HG03066 (cell line): ENCODE data around the gene MRPL42.
A peak's percentile ranks its signal among the peaks of the same experiment; 100 is the strongest.
"Not testable (repeated sequence)": the region's sequence is repeated elsewhere in the genome, so short reads cannot be mapped to it uniquely, and the experiment has no call there.

Experiments
- ATAC-seq: cut with Tn5 transposase; IDR thresholded peaks from one replicate; pipeline ENCODE4 v1.9.1; 2021; ENCODE audit warnings: low read depth; ENCODE audit not compliant: unreplicated experiment

The MRPL42 gene

DNA sequence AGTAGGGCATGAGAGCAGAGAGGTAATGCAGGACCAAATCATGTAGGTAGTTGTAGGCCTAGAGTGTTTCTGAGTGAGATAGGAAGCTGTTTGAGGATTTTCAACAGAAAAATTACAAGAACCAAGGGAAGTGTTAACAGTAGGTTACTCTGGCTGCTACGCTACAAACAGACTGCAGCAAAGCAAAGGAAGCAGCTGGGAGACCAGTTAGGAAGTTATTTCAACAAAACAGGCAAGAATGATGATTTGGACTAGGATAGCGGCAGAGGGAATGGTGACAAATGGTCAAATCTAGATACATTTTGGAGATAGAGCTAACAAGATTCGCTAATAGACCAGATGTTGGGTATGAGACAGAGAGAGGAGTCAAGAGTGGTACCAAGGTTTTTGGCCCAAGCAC, 26.8 kb downstream of the MRPL42 start:
- no peak for ATAC-seq

DNA sequence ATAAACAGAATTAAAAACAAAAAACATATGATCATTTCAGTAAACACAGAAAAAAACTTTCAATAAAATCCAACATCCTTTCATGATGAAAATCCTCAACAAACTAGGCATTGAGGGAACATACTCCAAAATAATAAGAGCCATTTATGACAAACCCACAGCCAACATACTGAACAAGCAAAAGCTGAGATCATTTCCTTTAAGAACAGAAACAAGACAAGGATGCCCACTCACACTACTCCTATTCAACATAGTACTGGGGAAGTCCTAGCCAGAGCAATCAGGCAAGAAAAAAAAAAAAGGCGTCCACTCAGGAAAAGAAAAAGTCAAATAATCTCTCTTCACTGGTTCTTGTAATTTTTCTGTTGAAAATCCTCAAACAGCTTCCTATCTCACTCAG, 30.1 kb downstream of the MRPL42 start:
- no peak for ATAC-seq

DNA sequence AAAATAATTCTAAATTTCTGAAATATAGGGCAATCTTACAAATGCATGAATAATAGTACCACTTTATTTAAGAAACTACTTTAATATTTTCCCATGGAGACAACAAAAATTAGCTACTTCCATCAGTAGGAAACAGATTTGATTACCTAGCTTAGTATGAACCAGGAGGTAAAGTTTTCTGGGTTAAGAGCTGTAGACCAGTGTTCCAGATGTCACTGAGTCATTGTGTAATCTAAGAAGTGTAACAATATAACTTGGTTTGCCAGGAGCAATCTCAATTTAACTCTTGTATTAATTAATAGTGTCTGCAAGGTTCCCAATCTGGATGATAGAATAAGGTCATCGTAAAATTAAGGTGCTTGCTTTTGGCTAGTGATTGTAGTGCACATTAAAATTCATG, 31.5 kb downstream of the MRPL42 start:
- not testable (repeated sequence) for ATAC-seq

DNA sequence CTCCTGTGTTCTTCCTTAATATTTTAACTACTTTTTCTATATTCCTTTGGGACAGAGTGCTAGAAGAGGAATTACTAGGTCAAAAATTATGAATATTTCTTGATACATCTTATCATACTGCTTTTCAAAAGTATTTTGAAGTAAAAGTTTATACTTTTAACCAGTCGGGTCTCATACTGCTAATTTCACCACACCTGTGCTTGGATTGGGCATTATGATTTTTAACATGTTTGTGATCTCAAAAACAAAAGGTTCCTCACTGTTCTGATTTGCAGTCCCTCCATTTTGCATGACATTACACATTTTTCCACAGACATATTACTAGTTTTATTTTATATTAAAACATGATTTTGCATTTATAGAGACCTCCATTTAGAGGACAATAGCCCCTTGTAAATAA, 32.9 kb downstream of the MRPL42 start:
- no peak for ATAC-seq

DNA sequence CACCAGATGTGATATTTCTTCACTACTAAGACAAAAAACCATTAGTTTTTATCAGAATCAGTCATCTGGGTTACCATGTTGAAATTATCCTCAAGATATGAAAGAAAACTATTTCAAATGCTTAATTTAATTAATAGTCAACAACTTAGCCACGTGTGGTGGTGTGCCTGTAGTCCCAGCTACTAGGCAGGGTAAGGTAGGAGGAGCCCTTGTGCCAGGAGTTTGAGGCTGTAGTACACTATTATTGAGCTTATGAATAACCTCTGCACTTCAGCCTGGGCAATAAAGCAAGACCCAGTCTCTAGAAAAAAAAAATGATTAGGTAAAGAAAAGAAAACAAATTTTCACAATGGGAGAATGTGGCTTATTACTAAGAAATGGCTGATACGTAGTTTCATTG, 33.4 kb downstream of the MRPL42 start:
- no peak for ATAC-seq

DNA sequence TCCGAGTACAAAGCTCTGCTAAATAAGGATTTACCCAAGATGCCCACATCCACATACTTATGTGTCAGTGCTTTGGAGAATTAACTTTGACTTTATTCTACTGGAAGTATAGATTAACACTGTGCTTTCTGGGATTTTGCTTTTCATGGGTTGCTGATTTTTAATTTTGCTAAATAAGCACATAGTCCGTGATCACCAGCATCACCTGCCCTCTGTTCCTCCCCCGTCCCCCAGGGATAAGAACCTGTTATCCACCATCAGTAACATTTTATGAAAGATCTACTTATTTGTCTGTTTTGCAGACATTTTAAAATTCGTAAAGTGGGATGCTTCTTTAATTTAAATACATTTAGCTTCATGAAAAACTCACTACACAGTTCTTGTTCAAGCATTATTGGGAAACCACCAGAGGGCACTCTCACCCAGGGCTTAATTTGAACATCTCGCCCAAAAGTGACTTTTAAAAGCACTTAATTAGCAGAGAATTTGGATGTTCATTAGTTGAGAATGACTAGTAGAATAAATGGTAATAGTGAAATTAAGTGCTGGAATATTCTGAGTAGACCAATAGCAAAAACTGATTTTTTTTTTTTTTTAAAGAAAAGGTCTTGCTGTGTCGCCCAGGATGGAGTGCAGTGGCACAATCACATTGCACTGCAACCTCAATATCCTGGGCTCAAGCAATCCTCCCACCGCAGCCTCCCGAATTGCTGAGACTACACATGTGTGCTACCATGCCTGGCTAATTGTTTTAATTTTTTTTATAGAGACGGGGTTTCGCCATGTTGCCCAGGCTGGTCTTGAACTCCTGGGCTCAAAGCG, 35.7 kb downstream of the MRPL42 start:
- ATAC-seq = no peak

DNA sequence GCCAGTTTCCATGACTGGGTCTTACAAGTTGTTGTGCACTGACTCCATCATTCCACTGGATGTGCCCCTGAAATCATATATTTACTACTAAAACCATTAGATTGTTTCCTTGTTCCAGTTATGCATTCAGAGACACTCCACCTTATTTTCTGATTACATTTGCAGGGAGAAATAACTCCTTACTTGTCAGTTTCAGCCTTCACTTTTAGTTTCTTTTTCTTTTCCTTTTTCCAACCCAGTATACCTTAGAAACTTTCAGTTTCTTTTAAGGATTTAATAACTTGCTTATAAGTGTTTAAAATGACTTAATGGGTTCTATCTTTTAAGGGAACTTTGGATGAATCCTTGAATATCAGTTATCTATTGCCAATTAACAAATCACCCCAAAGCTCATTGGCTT, 39.9 kb downstream of the MRPL42 start:
- ATAC-seq = no peak

DNA sequence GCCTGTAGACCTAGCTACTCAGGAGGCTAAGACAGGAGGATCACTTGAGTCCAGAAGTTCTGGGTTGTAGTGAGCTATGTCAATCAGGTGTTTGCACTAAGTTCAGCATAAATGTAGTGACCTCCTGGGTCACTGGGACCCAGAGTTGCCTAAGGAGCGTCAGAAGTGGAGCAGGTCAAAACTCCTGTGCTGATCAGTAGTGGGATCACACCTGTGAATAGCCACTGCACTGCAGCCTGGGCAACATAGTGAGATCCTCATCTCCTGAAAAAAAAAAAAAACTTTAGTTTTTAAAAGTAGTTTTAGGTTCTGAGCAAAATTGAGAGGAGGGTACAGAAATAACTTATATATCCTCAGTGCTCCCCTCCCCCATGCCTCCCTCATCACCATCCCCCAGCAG, 42.2 kb downstream of the MRPL42 start:
- no peak for ATAC-seq

DNA sequence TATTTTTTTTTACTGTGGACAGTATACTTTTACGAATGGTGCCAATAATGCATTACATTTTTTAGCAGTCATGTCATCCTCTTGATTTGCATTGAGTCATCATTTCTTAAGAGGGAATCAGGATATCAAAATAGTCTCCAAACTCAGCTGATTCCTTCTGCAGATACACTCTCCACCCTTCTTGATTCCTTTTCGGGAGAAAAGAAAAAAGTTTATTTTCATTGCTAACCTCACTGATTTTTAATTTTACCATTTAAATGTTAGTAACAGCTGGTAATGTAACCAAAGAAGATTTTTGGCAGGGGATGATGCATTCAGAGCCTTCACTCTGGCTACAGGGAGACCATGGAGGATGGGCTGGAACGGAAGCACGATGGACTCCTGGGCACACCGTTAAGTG, 47.5 kb downstream of the MRPL42 start:
- no peak for ATAC-seq

DNA sequence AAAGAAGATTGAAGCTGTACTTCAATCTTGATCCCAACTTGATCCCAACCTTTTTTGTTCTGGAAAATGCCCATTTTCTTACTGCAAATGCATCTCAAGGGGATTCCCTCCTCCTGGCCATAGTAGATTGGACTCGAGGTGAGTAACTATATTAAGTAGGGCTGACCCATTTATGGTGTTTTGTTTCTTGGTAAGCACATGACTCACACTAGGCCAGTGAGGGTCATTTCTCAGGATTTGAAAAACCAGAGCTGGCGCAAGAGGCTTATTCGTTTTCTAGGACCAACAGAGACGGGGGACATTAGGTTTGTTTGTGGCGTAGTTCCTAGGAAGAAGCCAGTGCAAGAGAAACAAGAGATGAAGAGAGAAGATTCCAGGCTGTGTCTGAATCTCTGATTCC, 51.4 kb downstream of the MRPL42 start:
- no peak for ATAC-seq

DNA sequence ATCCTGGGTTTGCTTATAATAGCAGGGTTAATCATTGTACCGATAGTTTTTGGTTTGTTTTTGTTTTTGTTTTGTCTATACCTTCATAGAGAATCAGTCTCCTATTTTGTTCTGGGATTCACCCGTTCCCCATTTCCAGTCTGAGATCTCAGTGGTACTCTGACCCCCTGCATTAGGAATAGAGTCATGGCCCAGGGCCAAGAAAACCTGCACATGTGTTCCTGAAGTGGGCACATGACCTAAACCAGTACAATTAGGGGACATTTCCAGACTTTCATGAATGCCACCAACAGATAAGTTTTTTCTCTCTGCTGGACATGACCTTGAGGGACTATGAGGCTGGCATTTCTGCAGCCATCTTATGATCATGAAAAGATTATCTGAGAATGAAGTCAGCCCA, 52.5 kb downstream of the MRPL42 start:
- no peak for ATAC-seq

DNA sequence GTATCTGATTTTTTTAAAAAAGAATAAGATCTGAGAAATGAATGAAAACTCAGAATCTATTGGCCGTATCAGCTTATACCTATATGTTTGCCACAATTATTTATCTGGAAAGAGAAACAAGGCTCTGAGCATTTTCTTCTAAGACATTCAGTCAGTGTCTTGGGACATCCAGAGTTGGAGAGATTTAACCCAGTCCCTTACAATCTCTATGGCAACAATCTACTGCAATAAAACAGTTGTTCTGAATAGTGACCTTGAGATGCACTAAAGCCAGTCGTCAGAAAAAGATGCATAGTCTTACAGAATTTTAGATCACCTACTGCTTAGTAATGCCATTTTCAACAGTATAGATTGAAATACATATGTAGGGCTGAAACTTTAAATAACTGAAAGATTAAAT, 53.1 kb downstream of the MRPL42 start:
- no peak for ATAC-seq

DNA sequence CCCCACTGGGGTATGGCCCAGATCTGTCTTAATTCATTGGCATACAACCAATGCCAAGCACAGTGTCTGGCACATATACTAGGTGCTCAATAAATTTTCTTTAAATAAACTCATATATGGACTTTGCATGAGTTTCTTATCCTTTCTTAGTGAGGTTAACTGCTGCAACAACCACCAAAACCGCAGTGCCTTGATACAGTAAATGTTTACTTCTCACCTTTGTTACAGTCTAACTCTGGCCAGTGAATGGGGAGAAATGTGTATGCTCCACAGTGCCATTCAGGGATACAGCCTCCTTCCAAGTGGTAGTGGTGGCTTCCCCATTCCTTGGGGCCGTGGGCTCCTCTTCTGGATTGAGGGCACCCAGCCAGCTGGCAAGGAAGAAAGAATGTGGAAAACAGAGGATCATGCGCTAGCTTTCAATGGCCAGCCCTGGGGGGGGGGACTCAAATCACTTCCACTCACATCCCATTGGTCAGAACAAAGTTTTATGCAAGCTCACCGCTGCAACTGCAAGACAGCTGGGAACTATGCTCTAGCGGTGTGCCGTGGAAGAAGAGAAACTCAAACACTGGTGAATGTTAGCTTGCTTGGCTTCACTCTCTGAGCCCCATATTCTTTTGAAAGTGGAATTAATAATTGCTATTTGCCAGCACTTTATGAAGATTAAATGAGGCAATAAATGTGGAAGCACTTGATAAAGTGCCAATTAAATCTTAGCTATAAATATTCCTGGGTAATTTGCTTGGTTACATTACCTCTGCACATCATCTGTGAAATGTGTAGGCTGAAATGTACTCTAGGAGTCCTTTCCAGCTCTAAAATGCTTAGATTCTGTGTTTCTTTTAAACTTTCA, 54.1 kb downstream of the MRPL42 start:
- no peak for ATAC-seq

DNA sequence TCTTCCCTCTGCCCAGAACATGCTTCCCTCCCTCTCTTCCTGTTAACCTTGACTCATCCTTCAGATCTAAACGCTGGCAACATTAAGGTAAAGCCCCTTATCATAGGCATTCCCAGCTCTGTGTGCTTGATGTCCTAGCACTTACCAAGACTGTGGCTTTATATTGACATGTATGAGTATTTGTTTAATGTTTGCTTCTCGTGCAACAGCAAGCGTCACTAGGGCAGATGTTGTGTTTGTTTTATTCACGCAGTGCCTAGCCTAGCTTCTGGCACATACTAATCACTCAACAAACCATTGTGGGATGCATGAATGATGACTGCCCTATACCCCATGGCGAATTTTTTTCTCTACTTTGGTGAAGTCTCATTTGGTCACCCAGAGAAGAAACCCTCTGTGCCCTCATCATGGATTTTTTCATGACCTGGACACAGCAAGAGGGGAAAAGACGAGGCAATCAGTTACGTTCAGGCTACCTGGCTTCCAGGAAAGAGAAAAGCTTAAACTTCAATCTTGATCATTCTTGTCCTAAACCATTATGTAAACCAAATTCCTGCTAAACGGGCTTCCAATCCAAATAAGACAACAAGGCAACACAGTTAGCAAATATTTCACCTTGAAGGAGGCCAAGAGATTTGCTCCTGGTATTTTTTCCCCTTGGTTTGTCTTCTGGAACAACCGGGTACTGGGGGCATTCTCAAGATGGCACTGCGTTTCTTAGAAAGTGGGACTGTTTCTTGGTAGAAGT, 57.2 kb downstream of the MRPL42 start:
- no peak for ATAC-seq

DNA sequence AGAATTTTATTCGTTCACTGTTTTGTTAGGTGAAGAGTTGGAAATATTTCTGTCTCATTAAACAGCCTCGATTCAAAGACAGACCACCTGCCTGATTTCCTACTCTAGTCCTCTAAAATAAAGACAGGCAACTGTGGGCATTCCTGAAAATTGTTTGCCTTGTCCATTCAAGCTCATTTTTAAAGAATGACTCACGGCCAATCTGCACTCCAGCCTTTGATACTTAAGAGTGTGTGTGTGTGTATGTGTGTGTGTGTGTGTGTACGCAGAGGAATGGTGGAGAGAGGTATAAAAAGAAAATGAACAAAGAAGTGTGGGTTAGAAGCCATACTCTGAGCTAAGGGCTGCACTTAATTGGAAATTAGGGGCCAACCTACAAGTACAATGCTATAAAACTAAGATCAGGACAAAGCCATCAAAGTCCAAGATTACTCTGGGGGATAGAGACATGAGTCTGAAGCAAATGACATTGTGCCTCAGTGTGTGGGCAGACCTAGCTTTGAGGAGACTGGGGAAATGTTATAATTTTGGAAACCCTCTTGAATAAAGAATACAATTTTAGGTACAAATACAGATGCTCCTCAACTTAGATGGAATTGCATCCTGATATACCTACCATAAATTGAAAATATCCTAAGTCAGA, 59.6 kb downstream of the MRPL42 start:
- no peak for ATAC-seq

DNA sequence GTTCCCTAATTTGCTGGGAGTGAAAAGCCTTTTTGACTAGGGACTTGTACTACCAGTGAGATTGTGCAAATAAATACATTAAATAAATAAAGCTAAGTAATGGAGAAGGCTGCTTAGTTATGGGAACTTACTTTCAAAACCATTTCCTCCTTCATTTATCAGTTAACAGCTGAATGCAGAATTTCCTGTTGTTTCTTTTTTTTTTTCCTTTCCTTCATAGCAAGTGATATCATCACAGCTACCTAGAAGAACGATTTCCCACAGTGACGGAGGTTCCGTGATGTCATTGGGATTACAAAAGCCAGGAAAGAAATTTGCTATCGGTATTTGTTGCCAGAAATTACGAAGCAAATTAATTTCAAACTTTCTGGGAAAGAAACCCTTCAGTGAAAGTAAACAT, 63.0 kb downstream of the MRPL42 start:
- ATAC-seq = no peak

DNA sequence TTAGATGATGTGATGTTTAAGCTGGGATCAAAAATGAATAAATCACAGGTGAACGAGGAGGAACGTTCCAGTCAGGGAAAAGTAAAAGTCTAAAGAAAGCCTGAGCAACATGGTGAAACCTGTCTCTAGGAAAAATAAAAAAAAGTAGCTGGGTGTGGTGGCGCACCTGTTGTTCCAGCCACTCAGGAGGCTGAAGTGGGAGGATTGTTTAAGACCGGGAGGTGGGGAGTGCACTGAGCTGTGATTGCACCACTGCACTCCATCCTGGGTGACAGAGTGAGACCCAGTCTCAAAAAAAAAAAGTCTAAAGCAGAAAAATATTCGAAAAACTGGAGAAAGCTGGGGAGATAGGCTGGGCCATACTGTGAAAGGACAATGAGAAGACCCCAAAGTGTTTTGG, 66.0 kb downstream of the MRPL42 start:
- ATAC-seq = no peak

DNA sequence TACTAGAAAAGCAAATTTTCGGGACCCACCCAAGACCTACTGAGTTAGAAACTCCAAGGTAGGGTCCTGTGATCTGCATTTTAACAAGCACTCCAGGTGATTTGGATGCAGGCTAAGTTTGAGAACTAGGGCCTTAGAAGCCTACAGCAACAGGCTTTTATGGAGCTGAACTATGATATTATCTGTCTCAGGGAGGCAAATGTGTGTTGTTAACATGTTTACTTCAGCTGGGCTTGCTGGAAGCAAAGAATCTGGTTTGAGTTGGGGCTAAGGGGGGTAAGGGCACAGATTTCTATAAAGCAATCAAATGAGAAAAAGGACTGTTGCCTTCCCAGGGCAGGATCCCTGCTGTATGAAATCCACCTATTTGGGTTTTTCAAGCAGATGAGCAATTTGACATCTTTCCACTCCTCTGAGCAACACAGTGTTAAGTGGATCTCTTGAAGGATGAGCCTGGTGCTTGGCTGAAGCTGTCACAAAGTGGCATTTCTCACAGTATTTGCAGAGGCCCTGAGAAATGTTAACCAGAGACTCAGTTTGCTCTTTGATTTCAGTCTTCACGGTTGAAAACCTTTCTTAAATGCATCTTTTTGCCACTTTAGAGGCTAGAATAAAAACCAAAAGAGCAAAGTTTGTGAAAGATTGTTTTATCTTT, 68.9 kb downstream of the MRPL42 start:
- peak; percentile 34 for ATAC-seq

DNA sequence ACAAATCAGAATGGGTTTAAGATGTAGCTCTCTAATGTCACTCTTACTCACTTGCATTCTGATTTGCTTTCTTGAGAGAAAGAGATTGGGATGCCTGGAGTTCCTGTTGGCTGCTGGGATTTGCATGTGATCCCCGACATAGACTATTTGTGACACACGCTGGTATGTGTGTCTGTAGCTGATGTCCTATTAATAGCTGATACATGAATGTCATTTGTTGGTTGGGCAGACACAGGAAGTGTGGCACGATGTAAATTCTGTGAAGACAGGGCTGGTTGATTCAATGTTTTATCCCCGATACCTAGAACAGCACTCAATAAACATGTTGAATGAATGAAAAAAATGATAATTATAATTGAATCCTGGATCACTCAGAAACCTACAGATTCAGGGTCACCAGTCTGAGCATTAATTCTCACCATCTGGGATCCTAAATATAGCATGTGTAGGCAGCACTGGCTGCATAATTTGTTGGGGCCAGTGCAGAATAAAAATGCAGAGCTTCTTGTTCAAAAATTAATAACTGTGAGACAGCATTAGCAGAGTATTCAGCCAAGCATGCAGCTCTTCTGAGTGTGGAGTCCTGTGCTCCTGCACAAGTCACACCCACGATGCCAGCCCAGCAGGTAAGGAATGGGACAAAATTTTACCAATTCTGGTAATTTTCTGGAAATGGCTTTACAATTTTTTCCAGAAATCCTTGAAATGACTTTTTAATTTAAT, 69.6 kb downstream of the MRPL42 start:
- ATAC-seq = peak; percentile 71

DNA sequence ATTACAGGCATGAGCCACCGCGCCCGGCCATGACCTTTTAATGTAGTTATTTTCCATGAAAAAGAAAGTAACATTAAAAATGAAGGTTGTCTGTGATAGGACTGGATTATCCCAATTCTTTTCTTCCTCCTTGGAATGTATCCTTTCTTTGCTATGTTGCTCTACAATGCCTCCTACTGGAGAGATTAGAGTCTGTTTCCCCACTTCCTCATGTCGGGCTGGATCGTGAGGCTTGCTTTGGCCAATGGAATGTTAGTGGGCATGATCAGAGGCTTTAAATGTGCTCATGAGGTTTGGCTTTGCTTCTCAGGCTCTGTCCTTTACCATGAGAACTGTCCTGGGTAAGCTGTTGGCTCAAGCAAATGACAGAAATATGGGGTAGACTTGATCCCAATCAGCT, 70.5 kb downstream of the MRPL42 start:
- ATAC-seq = no peak
